WTC11 (cell line): ENCODE results near the gene ILK. TPM values are rescaled to one million over a fixed set of nuclear protein-coding genes. Genes with fewer than 3 reads are reported as not detected.

Source experiments
- ATAC-seq: fragments of 200-7000 bp; cut with Tn5 transposase; 2 replicates; pipeline ENCODE4 v1.10.0; 2021; ENCODE audit warnings: mild to moderate bottlenecking, moderate library complexity
- CTCF ChIA-PET: fragments of 300-600 bp; sonication (Branson Sonifier 250); formaldehyde crosslinking; loops from one replicate; lab custom pipeline; 2021; ENCODE audit warnings: antibody characterized with exemption; lab: Charles Lee
- POLR2A ChIA-PET: fragments of 350-600 bp; sonication (Branson Sonifier 250); formaldehyde crosslinking; loops from one replicate; lab custom pipeline; 2021; ENCODE audit warnings: antibody characterized with exemption; lab: Charles Lee
- DNase-seq: peaks from one replicate; pipeline ENCODE4 v3.0.0; 2021; ENCODE audit warnings: low spot score
- H3K27ac Mint-ChIP-seq: 2 replicates; pipeline ENCODE4 v1.8.0; 2021; ENCODE audit warnings: mixed read lengths
- H3K27me3 Mint-ChIP-seq: 2 replicates; pipeline ENCODE4 v1.8.0; 2021; ENCODE audit warnings: low read depth, mild to moderate bottlenecking, moderate library complexity, mixed read lengths
- H3K36me3 Mint-ChIP-seq: 2 replicates; pipeline ENCODE4 v1.8.0; 2021; ENCODE audit warnings: mixed read lengths
- H3K4me1 Mint-ChIP-seq: 2 replicates; pipeline ENCODE4 v1.8.0; 2022; ENCODE audit warnings: mixed read lengths
- H3K4me3 Mint-ChIP-seq: 2 replicates; pipeline ENCODE4 v1.8.0; 2021; ENCODE audit warnings: mild to moderate bottlenecking, moderate library complexity, mixed read lengths
- H3K9me3 Mint-ChIP-seq: 2 replicates; pipeline ENCODE4 v1.8.0; 2021; ENCODE audit warnings: mixed read lengths
- AR ChIP-seq: fragments of 250-450 bp; sonication (Bioruptor Pico); IDR thresholded peaks from 2 replicates; pipeline ENCODE4 v1.9.0; 2021; ENCODE audit warnings: mild to moderate bottlenecking
- ATF1 ChIP-seq: sonication (generic); formaldehyde crosslinking; IDR thresholded peaks from 2 replicates; pipeline ENCODE4 v1.8.1; 2023; ENCODE audit warnings: mild to moderate bottlenecking, moderate library complexity, missing genetic modification reagents
- CREM ChIP-seq: sonication (generic); formaldehyde crosslinking; IDR thresholded peaks from 2 replicates; pipeline ENCODE4 v1.8.1; 2022; ENCODE audit warnings: mild to moderate bottlenecking, missing genetic modification reagents, moderate library complexity
- ELF4 ChIP-seq: sonication (generic); formaldehyde crosslinking; IDR thresholded peaks from 2 replicates; pipeline ENCODE4 v1.8.1; 2022; ENCODE audit warnings: low read depth, mild to moderate bottlenecking, moderate library complexity, missing genetic modification reagents
- EMX1 ChIP-seq: fragments of 250-450 bp; sonication (Bioruptor Pico); IDR thresholded peaks from 2 replicates; pipeline ENCODE4 v1.8.0; 2021; ENCODE audit warnings: mild to moderate bottlenecking
- ERG ChIP-seq: fragments of 250-450 bp; sonication (Bioruptor Pico); IDR thresholded peaks from 2 replicates; pipeline ENCODE4 v1.8.0; 2021; ENCODE audit warnings: mild to moderate bottlenecking
- FOXP1 ChIP-seq: sonication (generic); formaldehyde crosslinking; IDR thresholded peaks from 2 replicates; pipeline ENCODE4 v1.8.0; 2022; ENCODE audit warnings: missing genetic modification reagents, mild to moderate bottlenecking, moderate library complexity, borderline replicate concordance
- IRF2 ChIP-seq: sonication (generic); formaldehyde crosslinking; IDR thresholded peaks from 2 replicates; pipeline ENCODE4 v1.8.0; 2022; ENCODE audit warnings: low read depth, missing genetic modification reagents, borderline replicate concordance
- JAZF1 ChIP-seq: fragments of 250-450 bp; sonication (Bioruptor Pico); IDR thresholded peaks from 2 replicates; pipeline ENCODE4 v1.9.0; 2021; ENCODE audit warnings: moderate library complexity, mild to moderate bottlenecking, inconsistent platforms
- JUN ChIP-seq: sonication (generic); formaldehyde crosslinking; IDR thresholded peaks from 2 replicates; pipeline ENCODE4 v1.8.0; 2023; ENCODE audit warnings: mild to moderate bottlenecking, missing genetic modification reagents
- NR1H2 ChIP-seq: sonication (generic); formaldehyde crosslinking; IDR thresholded peaks from 2 replicates; pipeline ENCODE4 v1.9.0; 2021; ENCODE audit warnings: mild to moderate bottlenecking, moderate library complexity, missing genetic modification reagents
- NR3C1 ChIP-seq: sonication (generic); formaldehyde crosslinking; conservative IDR thresholded peaks from 2 replicates; pipeline ENCODE4 v1.8.1; 2023; ENCODE audit warnings: low read depth, mild to moderate bottlenecking, missing genetic modification reagents
- PRDM15 ChIP-seq: sonication (generic); formaldehyde crosslinking; IDR thresholded peaks from 2 replicates; pipeline ENCODE4 v1.8.0; 2022; ENCODE audit warnings: missing genetic modification reagents
- PRRX2 ChIP-seq: fragments of 250-450 bp; sonication (Bioruptor Pico); IDR thresholded peaks from 2 replicates; pipeline ENCODE4 v1.8.0; 2021; ENCODE audit warnings: mild to moderate bottlenecking
- SOX15 ChIP-seq: fragments of 250-450 bp; sonication (Bioruptor Pico); IDR thresholded peaks from 2 replicates; pipeline ENCODE4 v1.9.0; 2021; ENCODE audit warnings: mild to moderate bottlenecking
- ZBTB21 ChIP-seq: sonication (generic); formaldehyde crosslinking; IDR thresholded peaks from 2 replicates; pipeline ENCODE4 v1.8.1; 2023; ENCODE audit warnings: mild to moderate bottlenecking, missing genetic modification reagents, borderline replicate concordance
- ZNF121 ChIP-seq: sonication (generic); formaldehyde crosslinking; IDR thresholded peaks from 2 replicates; pipeline ENCODE4 v1.8.0; 2023; ENCODE audit warnings: missing genetic modification reagents
- ZNF219 ChIP-seq: sonication (generic); formaldehyde crosslinking; IDR thresholded peaks from 2 replicates; pipeline ENCODE4 v1.8.0; 2023; ENCODE audit warnings: missing genetic modification reagents, mild to moderate bottlenecking, borderline replicate concordance
- ZNF317 ChIP-seq: sonication (generic); formaldehyde crosslinking; IDR thresholded peaks from 2 replicates; pipeline ENCODE4 v1.8.1; 2023; ENCODE audit warnings: low read depth, mild to moderate bottlenecking, moderate library complexity, missing genetic modification reagents, borderline replicate concordance
- ZNF396 ChIP-seq: fragments of 250-450 bp; sonication (Bioruptor Pico); IDR thresholded peaks from 2 replicates; pipeline ENCODE4 v1.8.0; 2021; ENCODE audit warnings: mild to moderate bottlenecking, moderate library complexity, borderline replicate concordance
- ZNF425 ChIP-seq: fragments of 250-450 bp; sonication (Bioruptor Pico); conservative IDR thresholded peaks from 2 replicates; pipeline ENCODE4 v1.9.0; 2021; ENCODE audit warnings: mild to moderate bottlenecking
- total RNA-seq: library from RNA; stranded (reverse); gene quantifications from 3 replicates; pipeline ENCODE4 v1.2.3, GENCODE V29; 2021
- TF ChIP-seq, protein P1 (sequence below): sonication (generic); formaldehyde crosslinking; IDR thresholded peaks from 2 replicates; pipeline ENCODE4 v1.8.0; 2022; ENCODE audit warnings: mild to moderate bottlenecking, missing genetic modification reagents

ILK gene
- total RNA-seq, 1 experiment from 2014 or later = 97.7 TPM

GRCh38 chr11:6625832-6626420, 22.4 kb downstream of the ILK start (continued):
- no peak for TF ChIP-seq ERG (CRISPR knock-in tag)
- no peak for TF ChIP-seq JAZF1
- TF ChIP-seq PRDM15 (CRISPR knock-in tag) = no peak
- TF ChIP-seq, protein P1, sequence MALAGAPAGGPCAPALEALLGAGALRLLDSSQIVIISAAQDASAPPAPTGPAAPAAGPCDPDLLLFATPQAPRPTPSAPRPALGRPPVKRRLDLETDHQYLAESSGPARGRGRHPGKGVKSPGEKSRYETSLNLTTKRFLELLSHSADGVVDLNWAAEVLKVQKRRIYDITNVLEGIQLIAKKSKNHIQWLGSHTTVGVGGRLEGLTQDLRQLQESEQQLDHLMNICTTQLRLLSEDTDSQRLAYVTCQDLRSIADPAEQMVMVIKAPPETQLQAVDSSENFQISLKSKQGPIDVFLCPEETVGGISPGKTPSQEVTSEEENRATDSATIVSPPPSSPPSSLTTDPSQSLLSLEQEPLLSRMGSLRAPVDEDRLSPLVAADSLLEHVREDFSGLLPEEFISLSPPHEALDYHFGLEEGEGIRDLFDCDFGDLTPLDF (CRISPR knock-in tag) = no peak
- TF ChIP-seq ELF4 (CRISPR knock-in tag) = no peak
- TF ChIP-seq AR (CRISPR knock-in tag) = no peak
- no peak for TF ChIP-seq ATF1 (CRISPR knock-in tag)

DNA sequence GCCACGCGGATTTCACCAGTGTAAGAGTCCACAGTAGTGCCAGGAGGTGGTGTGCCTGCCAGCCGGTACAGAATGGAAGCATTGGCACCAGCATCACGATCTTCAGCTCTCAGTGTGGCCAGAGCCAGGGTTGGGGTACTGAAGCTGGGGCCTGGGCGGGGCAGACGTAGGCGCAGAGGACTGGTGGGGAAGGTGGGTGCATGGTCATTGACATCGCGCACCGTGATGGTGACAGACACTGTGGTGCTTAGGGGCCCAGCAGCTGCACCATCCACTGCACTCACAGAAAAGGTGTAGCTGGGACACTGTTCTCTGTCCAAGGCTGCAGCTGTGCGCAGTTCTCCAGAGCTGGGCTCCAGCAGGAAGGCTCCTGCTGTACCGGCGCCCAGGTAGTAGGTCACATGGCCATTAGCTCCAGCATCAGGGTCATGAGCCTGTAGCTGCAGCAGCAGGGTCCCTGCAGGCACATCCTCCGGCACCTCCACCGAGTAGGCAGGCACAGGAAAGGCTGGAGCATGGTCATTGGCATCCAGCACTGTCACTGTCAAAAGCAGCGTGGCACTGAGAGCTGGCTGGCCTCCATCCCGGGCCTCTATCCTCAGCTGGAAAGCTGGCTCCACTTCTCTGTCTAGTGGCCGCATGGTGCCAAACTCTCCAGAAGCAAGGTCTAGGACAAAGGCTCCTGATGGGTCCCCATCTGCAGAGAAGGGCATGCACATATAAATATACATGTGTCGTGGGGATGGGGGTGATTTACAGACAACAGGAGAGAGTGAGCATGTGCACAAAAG, 23.6 kb downstream of the ILK start:
- Mint-ChIP-seq H3K4me3 (no peak overlapping the region), H3K27ac (no peak overlapping the region), H3K4me1 (peaks cover 8% of the 10 kb centered on the region; the same call in 1 of the 2 replicates), H3K9me3 (no peaks in the 10 kb centered on the region), H3K27me3 (peaks cover 37% of the 10 kb centered on the region), H3K36me3 (no peaks in the 10 kb centered on the region)
- TF ChIP-seq JUN (CRISPR knock-in tag) = no peak
- TF ChIP-seq ZNF121 (CRISPR knock-in tag) = no peak
- no peak for TF ChIP-seq SOX15 (CRISPR knock-in tag)
- no peak for TF ChIP-seq ZNF396 (CRISPR knock-in tag)
- TF ChIP-seq NR3C1 (CRISPR knock-in tag) = no peak
- CTCF ChIA-PET = interaction anchor here (0.8 to 1.0 kb wide), 2 partner anchors 53 to 184 kb away, joined by 3 read pairs; no protein-coding TSS in a partner anchor
- ATAC-seq (no peak), DNase-seq (no peak)
- POLR2A ChIA-PET = no interaction called here

- Mint-ChIP-seq H3K36me3 (no peaks in the 10 kb centered on the region), H3K27me3 (peaks cover 40% of the 10 kb centered on the region), H3K4me1 (peaks cover 8% of the 10 kb centered on the region; the same call in 1 of the 2 replicates), H3K4me3 (no peak overlapping the region), H3K27ac (no peak overlapping the region), H3K9me3 (no peaks in the 10 kb centered on the region)
- DNase-seq (no peak), ATAC-seq (no peak)
- CTCF ChIA-PET = interaction anchor here (0.8 to 1.0 kb wide), 2 partner anchors 53 to 184 kb away, joined by 3 read pairs; no protein-coding TSS in a partner anchor
- POLR2A ChIA-PET = no interaction called here
- no peak for TF ChIP-seq JUN (CRISPR knock-in tag)
- TF ChIP-seq ZBTB21 = no peak
- TF ChIP-seq NR1H2 (CRISPR knock-in tag) = no peak
- no peak for TF ChIP-seq EMX1 (CRISPR knock-in tag)
- no peak for TF ChIP-seq IRF2 (CRISPR knock-in tag)
- TF ChIP-seq ZNF425 (CRISPR knock-in tag) = no peak
- TF ChIP-seq ZNF317 (CRISPR knock-in tag) = no peak
- no peak for TF ChIP-seq FOXP1 (CRISPR knock-in tag)
- no peak for TF ChIP-seq PRRX2 (CRISPR knock-in tag)
- no peak for TF ChIP-seq CREM
- TF ChIP-seq ZNF219 (CRISPR knock-in tag) = no peak
Observed at GRCh38 chr11:6627762-6628241, 24.2 kb downstream of the ILK start.
